ENCODE data around the gene RACK1. TPM values are rescaled to one million over a fixed set of nuclear protein-coding genes. Genes with fewer than 3 reads are reported as not detected.
A peak's percentile ranks its signal among the peaks of the same experiment; 100 is the strongest.

Gene RACK1
- total RNA-seq, 1 donor from 2014 or later = 7,283 TPM

- Histone ChIP-seq H3K4me3 (ENCODE audit: low read depth, low read length) (no peak overlapping the region), H3K27me3 (ENCODE audit: control insufficient read depth, insufficient read depth, low read length) (no peaks in the 10 kb centered on the region), H3K36me3 (ENCODE audit: control insufficient read depth, insufficient read depth, low read length) (peaks cover 4% of the 10 kb centered on the region)
- DNase-seq (ENCODE audit: low read depth) = no peak
- no peak for TF ChIP-seq CTCF (IDR thresholded peaks at IDR 0.05; ENCODE audit: insufficient read depth, low read length, severe bottlenecking)
- no peak for FAIRE-seq
These were observed 21.5 kb upstream of the RACK1 start for GRCh38 chr5:181265092-181265671.

GRCh38 chr5:181263633-181264032 lies 19.9 kb upstream of the RACK1 start:
- DNase-seq (ENCODE audit: low read depth) = no peak
- no peaks in the 10 kb centered on the region for H3K27me3 ChIP-seq (ENCODE audit: control insufficient read depth, insufficient read depth, low read length)
- H3K4me3 ChIP-seq (ENCODE audit: low read depth, low read length) = no peak overlapping the region
- no peak for TF ChIP-seq CTCF (IDR thresholded peaks at IDR 0.05; ENCODE audit: insufficient read depth, low read length, severe bottlenecking)
- FAIRE-seq = no peak
- H3K36me3 ChIP-seq (ENCODE audit: control insufficient read depth, insufficient read depth, low read length) = peaks cover 4% of the 10 kb centered on the region

GRCh38 chr5:181261320-181262049 lies 17.8 kb upstream of the RACK1 start:
- no peak for TF ChIP-seq CTCF (IDR thresholded peaks at IDR 0.05; ENCODE audit: insufficient read depth, low read length, severe bottlenecking)
- DNase-seq (ENCODE audit: low read depth) (peak; percentile 42), FAIRE-seq (no peak)
- no peaks in the 10 kb centered on the region for H3K27me3 ChIP-seq (ENCODE audit: control insufficient read depth, insufficient read depth, low read length)
- H3K4me3 ChIP-seq (ENCODE audit: low read depth, low read length) = peak overlapping the region; percentile 74
- peaks cover 4% of the 10 kb centered on the region for H3K36me3 ChIP-seq (ENCODE audit: control insufficient read depth, insufficient read depth, low read length)

GRCh38 chr5:181260720-181261319 lies 17.1 kb upstream of the RACK1 start, which contains the start of gene TRIM52:
Gene TRIM52, minus strand, starts transcription at chr5:181261143. Its CDS starts 330 bp downstream, at chr5:181260813.
- no peak for FAIRE-seq
- Histone ChIP-seq H3K36me3 (ENCODE audit: control insufficient read depth, insufficient read depth, low read length) (peaks cover 4% of the 10 kb centered on the region), H3K27me3 (ENCODE audit: control insufficient read depth, insufficient read depth, low read length) (no peaks in the 10 kb centered on the region), H3K4me3 (ENCODE audit: low read depth, low read length) (peak within 1 kb of the TSS; percentile 74)
- TF ChIP-seq CTCF (IDR thresholded peaks at IDR 0.05; ENCODE audit: insufficient read depth, low read length, severe bottlenecking) = no peak
- DNase-seq (ENCODE audit: low read depth) = peak; percentile 69

- H3K36me3 ChIP-seq (ENCODE audit: control insufficient read depth, insufficient read depth, low read length) = peaks cover 4% of the 10 kb centered on the region
- H3K27me3 ChIP-seq (ENCODE audit: control insufficient read depth, insufficient read depth, low read length) = no peaks in the 10 kb centered on the region
- peak overlapping the region; percentile 74 for H3K4me3 ChIP-seq (ENCODE audit: low read depth, low read length)
- no peak for DNase-seq (ENCODE audit: low read depth)
- TF ChIP-seq CTCF (IDR thresholded peaks at IDR 0.05; ENCODE audit: insufficient read depth, low read length, severe bottlenecking) = no peak
- FAIRE-seq = no peak
These were observed 16.4 kb upstream of the RACK1 start for GRCh38 chr5:181259974-181260719.
